GM18505 (cell line): ENCODE measurements around the gene DOCK4.

Experiments
- ATAC-seq: cut with Tn5 transposase; IDR thresholded peaks from one replicate; pipeline ENCODE4 v1.9.1; 2021; ENCODE audit not compliant: unreplicated experiment
- POLR2A ChIP-seq: IDR thresholded peaks from 4 replicates; pipeline ENCODE4 v1.6.1; 2011; ENCODE audit warnings: borderline replicate concordance; ENCODE audit not compliant: insufficient read depth, insufficient read length; ENCODE audit errors: extremely low read depth

Gene DOCK4

GRCh38 chr7:112149734-112150133 lies 56.5 kb downstream of the DOCK4 start:
- no peak for ATAC-seq
- no peak for TF ChIP-seq POLR2A

- ATAC-seq = no peak
- no peak for TF ChIP-seq POLR2A
These were observed 58.3 kb downstream of the DOCK4 start for GRCh38 chr7:112147793-112148361.

DNA sequence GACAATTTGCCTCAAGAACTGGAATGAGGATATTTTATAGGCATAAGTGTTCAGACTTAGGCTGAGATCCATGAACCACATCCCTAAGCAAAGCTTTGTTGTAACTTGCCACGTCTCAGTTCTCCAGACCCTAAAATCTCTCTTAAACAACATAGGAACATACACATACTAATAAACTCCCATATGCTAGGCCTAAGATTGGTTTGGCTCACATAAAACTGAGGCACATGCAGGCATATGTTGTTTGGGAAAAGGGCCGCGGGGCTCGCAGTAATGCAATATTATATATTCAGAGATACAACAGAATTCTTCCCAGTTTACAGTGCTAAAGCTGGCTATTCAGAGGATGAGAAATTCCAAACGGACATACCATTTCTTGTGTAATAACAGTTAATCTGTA lies 61.0 kb downstream of the DOCK4 start:
- TF ChIP-seq POLR2A = no peak
- ATAC-seq = no peak

- ATAC-seq = no peak
These were observed 61.7 kb downstream of the DOCK4 start for GRCh38 chr7:112144284-112145059.

GRCh38 chr7:112143582-112143981 lies 62.6 kb downstream of the DOCK4 start:
- no peak for ATAC-seq
- no peak for TF ChIP-seq POLR2A

More at GRCh38 chr7:112144284-112145059, 61.7 kb downstream of the DOCK4 start:
- no peak for TF ChIP-seq POLR2A

DNA sequence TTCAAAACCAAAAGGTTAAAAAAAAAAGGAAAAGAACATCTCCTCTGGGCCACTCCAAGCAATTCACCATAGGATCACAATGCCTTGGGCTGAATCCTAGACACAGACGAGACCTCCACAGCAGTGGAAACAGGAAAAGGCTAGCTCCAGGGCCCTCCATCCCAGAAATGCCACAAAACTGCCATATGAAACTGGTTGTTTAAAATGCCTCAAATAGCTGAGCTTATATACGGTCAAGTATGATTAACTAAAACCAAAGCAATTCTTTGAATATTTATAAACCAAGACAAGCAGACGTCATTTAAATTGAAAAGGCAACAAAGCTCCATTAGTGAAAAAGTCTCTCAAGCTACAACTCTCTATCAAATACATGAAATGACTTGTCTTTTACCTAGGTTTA lies 63.1 kb downstream of the DOCK4 start:
- TF ChIP-seq POLR2A = no peak
- ATAC-seq = no peak

DNA sequence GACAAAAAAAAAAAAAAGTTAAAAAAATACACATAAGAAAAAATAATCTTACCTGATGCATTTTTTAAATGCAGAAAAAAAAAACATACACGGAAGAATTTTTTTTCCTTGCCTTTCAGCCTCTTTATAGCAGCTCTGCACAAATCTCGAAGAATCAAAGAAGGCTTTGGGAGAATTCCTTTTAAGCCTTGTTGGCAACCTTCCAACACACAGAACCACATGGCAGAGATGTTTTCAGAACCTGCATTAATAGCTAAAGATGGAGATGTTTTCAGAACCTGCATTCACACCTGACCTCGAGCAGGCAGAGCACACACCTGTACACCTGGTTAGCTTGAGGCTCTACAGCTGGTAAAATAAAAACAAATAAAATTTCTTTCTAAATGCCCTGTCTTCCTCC lies 65.6 kb downstream of the DOCK4 start:
- no peak for TF ChIP-seq POLR2A

DNA sequence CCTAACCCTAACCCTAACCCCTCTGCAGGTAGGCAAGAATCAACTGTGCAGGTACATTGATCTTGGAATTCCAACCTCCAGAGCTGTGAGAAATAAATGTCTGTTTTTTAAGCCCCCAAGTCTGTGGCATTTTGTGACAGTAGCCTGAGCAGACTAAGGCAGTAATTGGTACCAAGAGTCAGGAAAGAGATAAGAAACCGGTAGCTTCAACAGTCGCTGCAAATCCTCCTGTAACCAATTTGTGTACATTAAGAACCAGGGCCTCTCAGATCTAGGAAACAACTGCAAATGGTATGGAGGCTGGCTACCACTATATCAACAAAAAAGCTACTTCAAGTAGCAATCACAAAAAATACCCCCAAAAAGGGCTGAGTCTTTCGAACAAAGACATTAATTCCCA lies 67.3 kb downstream of the DOCK4 start:
- ATAC-seq = no peak
- no peak for TF ChIP-seq POLR2A

More for the DNA sequence above, 65.6 kb downstream of the DOCK4 start:
- ATAC-seq = no peak

DNA sequence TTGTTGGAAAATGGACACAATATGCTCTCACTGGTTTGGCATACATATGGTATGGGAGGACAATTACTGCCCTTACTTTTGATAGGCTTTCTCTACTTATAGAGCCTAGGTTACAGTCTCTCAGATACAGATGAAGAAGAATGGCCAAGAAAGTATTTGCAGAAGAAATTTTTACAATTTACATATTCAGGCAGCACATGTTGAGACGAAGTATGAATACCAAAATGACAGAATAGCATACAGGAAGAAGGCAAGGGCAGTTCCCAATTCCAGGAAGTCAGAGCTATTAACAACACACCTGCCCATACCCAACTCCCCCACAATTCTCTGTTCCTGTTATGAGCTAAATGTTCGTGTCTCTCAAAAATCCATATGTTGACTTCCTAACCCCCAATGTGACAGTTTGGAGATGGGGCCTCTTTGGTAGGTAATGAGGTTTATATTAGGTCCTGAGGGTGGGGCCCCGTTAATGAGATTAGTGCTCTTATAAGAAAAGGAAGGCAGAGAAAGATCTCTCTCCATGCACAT lies 67.8 kb downstream of the DOCK4 start:
- ATAC-seq = no peak
- no peak for TF ChIP-seq POLR2A

GRCh38 chr7:112137141-112138101 lies 68.8 kb downstream of the DOCK4 start:
- no peak for TF ChIP-seq POLR2A
- no peak for ATAC-seq

DNA sequence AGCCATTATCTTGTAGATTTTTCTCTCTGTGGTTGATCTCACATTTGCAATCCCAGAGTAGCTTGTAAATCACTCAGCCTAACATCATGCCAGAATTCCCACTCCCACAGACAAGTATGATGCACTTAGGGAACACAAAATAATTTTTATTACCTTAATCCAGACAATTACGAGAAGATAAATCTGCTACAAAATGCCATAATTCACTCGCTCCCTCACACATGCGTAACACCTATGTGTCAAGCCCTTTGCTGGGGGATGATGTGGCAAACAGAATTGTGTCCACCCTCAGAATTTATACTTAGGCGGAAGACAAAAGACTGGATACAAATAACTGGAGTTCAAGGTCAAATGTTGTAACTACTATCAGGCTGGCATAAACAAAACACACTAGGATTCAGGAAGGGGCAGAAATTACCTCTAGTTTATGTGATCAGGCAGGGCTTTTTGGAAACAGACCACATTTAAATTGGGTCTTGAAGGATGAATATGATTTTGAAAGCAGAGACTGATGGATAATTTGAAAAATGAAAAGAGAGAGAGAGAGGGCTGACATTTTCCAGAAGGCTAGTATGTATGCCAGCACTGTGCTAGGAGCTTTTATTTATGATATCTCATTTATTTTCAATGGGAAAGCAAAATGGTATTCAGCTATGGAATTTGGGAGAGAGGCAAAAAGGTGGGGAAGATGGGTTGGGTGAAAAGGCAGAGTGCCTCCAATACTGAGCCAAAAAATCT lies 69.8 kb downstream of the DOCK4 start:
- TF ChIP-seq POLR2A = no peak
- no peak for ATAC-seq

DNA sequence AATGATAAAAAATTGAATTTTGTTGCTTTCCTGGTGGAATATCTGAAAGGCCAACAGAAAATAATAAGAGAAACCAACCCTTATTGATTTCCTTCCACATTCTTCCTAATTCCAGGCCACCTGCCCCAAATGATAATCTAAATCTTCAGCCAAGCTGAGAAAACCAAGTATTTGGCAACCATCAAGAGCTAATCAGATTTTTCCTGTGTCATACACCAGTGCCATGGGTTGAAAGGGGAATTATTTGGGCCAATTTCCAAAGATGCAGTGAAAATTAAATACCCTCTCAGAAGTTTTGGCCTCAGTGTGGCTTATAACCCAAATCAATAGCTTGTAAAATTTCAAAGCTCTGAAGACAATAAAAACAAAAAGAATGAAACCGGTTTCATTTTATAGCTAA lies 70.4 kb downstream of the DOCK4 start:
- no peak for TF ChIP-seq POLR2A
- ATAC-seq = no peak

GRCh38 chr7:112134039-112134438 lies 72.2 kb downstream of the DOCK4 start:
- no peak for ATAC-seq
- no peak for TF ChIP-seq POLR2A

DNA sequence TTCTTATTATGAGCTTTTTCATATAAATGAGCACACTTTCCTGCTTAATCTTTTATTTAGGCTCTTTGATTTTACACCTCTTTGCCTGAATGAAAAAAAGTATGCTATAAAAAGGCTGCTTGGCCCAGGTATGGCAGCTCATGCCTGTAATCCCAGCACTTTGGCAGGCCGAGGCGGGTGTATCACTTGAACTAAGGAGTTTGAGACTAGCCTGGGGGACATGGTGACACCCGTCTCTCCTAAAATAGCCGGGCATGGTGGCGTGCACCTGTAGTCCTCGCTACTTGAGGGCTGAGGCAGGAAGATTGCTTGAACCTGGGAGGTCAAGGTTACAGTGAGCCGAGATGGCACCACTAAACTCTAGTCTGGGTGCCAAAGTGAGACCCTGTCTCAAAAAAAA lies 72.9 kb downstream of the DOCK4 start:
- no peak for TF ChIP-seq POLR2A
- ATAC-seq = no peak
